Panc1 (cell line): Measurements from ENCODE around the gene FCGR3A. TPM values are rescaled to one million over a fixed set of nuclear protein-coding genes. Genes with fewer than 3 reads are reported as not detected.

Source experiments
- ATAC-seq: fragments of 200-7000 bp; cut with Tn5 transposase; 2 replicates; pipeline ENCODE4 v1.9.1; 2020; ENCODE audit warnings: mild to moderate bottlenecking, moderate library complexity
- BruUV-seq: library from RNA; stranded (reverse); fragments of 400-500 nt; replicated peaks from 2 replicates; lab custom pipeline; 2021; lab: Mats Ljungman, UMichigan
- CTCF ChIA-PET: fragments of 300-600 bp; sonication (Branson Sonifier 250); formaldehyde crosslinking; loops from one replicate; lab custom pipeline; 2022; ENCODE audit warnings: antibody characterized with exemption; lab: Charles Lee
- POLR2A ChIA-PET: fragments of 300-600 bp; sonication (Branson Sonifier 250); formaldehyde crosslinking; loops from one replicate; lab custom pipeline; 2022; ENCODE audit warnings: antibody characterized with exemption; lab: Charles Lee
- DNase-seq: peaks from one replicate; pipeline ENCODE4 v3.0.0-alpha.2; 2010; ENCODE audit warnings: low read depth, low spot score
- H3K27ac ChIP-seq: 2 replicates; pipeline ENCODE4 v1.5.1; 2011; ENCODE audit warnings: mild to moderate bottlenecking, low read length, inconsistent platforms
- H3K27me3 ChIP-seq: fragments of 200-500 bp; sonication (Bioruptor generic); 2 replicates; pipeline ENCODE4 v1.6.0; 2014; ENCODE audit warnings: low read length, inconsistent platforms; ENCODE audit not compliant: control insufficient read depth, insufficient read depth
- H3K36me3 ChIP-seq: fragments of 200-500 bp; sonication (Bioruptor generic); 2 replicates; pipeline ENCODE4 v1.5.1; 2014; ENCODE audit warnings: inconsistent platforms, mild to moderate bottlenecking, low read length, moderate library complexity; ENCODE audit not compliant: control insufficient read depth, insufficient read depth
- H3K4me1 ChIP-seq: 2 replicates; pipeline ENCODE4 v1.5.1; 2011; ENCODE audit warnings: inconsistent platforms, mild to moderate bottlenecking, low read length, moderate library complexity; ENCODE audit not compliant: control insufficient read depth, insufficient read depth
- H3K4me3 ChIP-seq, 2 experiments: 2 replicates each; pipeline ENCODE4 v1.5.1; 2011 to 2012; ENCODE audit warnings: low read depth in 2 of 2, low read length in 2 of 2, mild to moderate bottlenecking in 2 of 2, inconsistent platforms in 1 of 2, moderate library complexity in 1 of 2
- H3K9me3 ChIP-seq: fragments of 200-500 bp; sonication (Bioruptor generic); 2 replicates; pipeline ENCODE4 v1.5.1; 2014; ENCODE audit warnings: low read depth, mild to moderate bottlenecking, inconsistent platforms, low read length, moderate library complexity; ENCODE audit not compliant: control insufficient read depth, insufficient read depth
- CTCF ChIP-seq: fragments of 450-650 bp; IDR thresholded peaks from 2 replicates; pipeline ENCODE4 v1.5.1; 2017; ENCODE audit warnings: mild to moderate bottlenecking
- POLR2AphosphoS5 ChIP-seq: IDR thresholded peaks from 2 replicates; pipeline ENCODE4 v1.6.1; 2012; ENCODE audit warnings: mild to moderate bottlenecking, low read depth, low read length, moderate library complexity
- SIN3A ChIP-seq: IDR thresholded peaks from 2 replicates; pipeline ENCODE4 v1.6.1; 2012; ENCODE audit warnings: low read depth, mild to moderate bottlenecking, low read length, moderate library complexity, borderline replicate concordance; ENCODE audit not compliant: insufficient read depth
- TCF7L2 ChIP-seq: IDR thresholded peaks from 2 replicates; pipeline ENCODE4 v1.6.1; 2011; ENCODE audit warnings: mild to moderate bottlenecking, low read depth, low read length, inconsistent platforms
- in situ Hi-C: cut with HindIII; loops from 2 replicates; pipeline ENCODE4 v1.10.0; 2016; ENCODE audit warnings: low sequenced_read_pairs, low pct_unique_long_range_greater_than_20kb
- intact Hi-C: fragments of 100-400 bp; cut with micrococcal nuclease; formaldehyde crosslinking; loops from one replicate; pipeline ENCODE4 v1.10.0; 2022; ENCODE audit not compliant: unreplicated experiment
- total RNA-seq: library from RNA; stranded (reverse); gene quantifications from one replicate; pipeline ENCODE4 v1.2.1, GENCODE V29; 2021; ENCODE audit not compliant: unreplicated experiment
- TF ChIP-seq, protein P1 (sequence below), 2 experiments: IDR thresholded peaks; 2 replicates each; pipeline ENCODE4 v1.6.1; 2011 to 2012; ENCODE audit warnings: low read depth in 2 of 2, control low read depth in 1 of 2, low read length in 1 of 2, mild to moderate bottlenecking in 1 of 2, moderate library complexity in 1 of 2; ENCODE audit not compliant: insufficient read depth in 1 of 2

FCGR3A gene
- total RNA-seq, 1 experiment from 2014 or later = 0.13 TPM

DNA sequence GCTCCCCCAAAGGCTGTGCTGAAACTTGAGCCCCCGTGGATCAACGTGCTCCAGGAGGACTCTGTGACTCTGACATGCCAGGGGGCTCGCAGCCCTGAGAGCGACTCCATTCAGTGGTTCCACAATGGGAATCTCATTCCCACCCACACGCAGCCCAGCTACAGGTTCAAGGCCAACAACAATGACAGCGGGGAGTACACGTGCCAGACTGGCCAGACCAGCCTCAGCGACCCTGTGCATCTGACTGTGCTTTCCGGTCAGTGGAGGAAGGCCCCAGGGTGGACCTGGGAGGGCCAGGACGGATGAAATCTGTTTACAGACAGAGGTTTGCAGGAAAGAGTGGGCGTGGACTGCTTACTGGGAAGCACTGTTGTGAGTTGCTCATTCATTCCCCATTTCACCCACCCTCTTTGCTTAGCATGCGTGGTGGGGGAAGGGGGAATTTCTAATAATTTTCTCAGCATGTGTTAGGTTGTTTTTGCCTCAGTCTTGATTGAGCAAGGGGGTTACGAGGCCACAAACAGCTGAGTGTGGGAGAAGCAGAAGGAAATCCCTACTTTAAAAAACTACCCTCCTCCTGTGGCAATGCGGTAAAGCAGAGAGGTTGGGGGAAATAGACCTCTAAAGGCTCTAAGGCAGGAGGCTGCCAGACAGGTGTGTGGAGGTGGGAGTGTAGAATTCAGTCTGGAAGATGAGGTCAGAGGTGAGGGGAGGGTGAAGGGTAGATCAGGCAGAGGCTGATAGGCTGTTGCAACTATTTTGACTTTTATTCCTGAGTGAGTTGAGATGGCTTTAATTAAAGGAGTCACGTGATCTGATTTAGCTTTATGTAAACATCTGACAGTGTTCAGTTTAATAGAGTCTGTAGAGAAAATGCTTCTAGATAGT, 43.0 kb downstream of the FCGR3A start:
- H3K36me3 ChIP-seq = no peaks in the 10 kb centered on the region
- no peaks in the 10 kb centered on the region; the same call in 1 of the 2 replicates for H3K27me3 ChIP-seq
- in situ Hi-C loops = no loop called here
- CTCF ChIA-PET = no interaction called here
- no peaks in the 10 kb centered on the region for H3K4me1 ChIP-seq
- H3K4me3 ChIP-seq = no peak overlapping the region
- TF ChIP-seq CTCF (no peak), POLR2AphosphoS5 (no peak), TCF7L2 (no peak), SIN3A (no peak)
- TF ChIP-seq, protein P1, sequence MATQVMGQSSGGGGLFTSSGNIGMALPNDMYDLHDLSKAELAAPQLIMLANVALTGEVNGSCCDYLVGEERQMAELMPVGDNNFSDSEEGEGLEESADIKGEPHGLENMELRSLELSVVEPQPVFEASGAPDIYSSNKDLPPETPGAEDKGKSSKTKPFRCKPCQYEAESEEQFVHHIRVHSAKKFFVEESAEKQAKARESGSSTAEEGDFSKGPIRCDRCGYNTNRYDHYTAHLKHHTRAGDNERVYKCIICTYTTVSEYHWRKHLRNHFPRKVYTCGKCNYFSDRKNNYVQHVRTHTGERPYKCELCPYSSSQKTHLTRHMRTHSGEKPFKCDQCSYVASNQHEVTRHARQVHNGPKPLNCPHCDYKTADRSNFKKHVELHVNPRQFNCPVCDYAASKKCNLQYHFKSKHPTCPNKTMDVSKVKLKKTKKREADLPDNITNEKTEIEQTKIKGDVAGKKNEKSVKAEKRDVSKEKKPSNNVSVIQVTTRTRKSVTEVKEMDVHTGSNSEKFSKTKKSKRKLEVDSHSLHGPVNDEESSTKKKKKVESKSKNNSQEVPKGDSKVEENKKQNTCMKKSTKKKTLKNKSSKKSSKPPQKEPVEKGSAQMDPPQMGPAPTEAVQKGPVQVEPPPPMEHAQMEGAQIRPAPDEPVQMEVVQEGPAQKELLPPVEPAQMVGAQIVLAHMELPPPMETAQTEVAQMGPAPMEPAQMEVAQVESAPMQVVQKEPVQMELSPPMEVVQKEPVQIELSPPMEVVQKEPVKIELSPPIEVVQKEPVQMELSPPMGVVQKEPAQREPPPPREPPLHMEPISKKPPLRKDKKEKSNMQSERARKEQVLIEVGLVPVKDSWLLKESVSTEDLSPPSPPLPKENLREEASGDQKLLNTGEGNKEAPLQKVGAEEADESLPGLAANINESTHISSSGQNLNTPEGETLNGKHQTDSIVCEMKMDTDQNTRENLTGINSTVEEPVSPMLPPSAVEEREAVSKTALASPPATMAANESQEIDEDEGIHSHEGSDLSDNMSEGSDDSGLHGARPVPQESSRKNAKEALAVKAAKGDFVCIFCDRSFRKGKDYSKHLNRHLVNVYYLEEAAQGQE (IDR thresholded peaks at IDR 0.05; ENCODE audit: insufficient read depth in 1 of 2, low read depth in 2 of 2, low read length in 1 of 2) = no peak
- intact Hi-C loops = no loop called here
- POLR2A ChIA-PET = no interaction called here
- BruUV-seq = no TSS peak
- ATAC-seq (peak; percentile 45; the same call in 1 of the 2 replicates), DNase-seq (no peak)
- H3K9me3 ChIP-seq = no peaks in the 10 kb centered on the region
- no peak overlapping the region for H3K27ac ChIP-seq

- no TSS peak for BruUV-seq
- CTCF ChIA-PET = no interaction called here
- Histone ChIP-seq H3K4me1 (no peaks in the 10 kb centered on the region), H3K27ac (no peak overlapping the region), H3K4me3 (no peak overlapping the region), H3K9me3 (no peaks in the 10 kb centered on the region), H3K27me3 (no peaks in the 10 kb centered on the region; the same call in 1 of the 2 replicates), H3K36me3 (no peaks in the 10 kb centered on the region)
- no peak for TF ChIP-seq SIN3A
- TF ChIP-seq, protein P1 (IDR thresholded peaks at IDR 0.05; ENCODE audit: insufficient read depth in 1 of 2, low read depth in 2 of 2, low read length in 1 of 2) = no peak
- no peak for TF ChIP-seq TCF7L2
- no peak for TF ChIP-seq CTCF
- TF ChIP-seq POLR2AphosphoS5 = no peak
- intact Hi-C loops = no loop called here
- POLR2A ChIA-PET = no interaction called here
- in situ Hi-C loops = no loop called here
- DNase-seq = no peak
- no peak for ATAC-seq
Measured at GRCh38 chr1:161505686-161506085, 43.9 kb downstream of the FCGR3A start.
